Measurements from ENCODE around the gene NANP.
A peak's percentile ranks its signal among the peaks of the same experiment; 100 is the strongest.
"Not testable (repeated sequence)": the region's sequence is repeated elsewhere in the genome, so short reads cannot be mapped to it uniquely, and the experiment has no call there.

NANP gene, protein sequence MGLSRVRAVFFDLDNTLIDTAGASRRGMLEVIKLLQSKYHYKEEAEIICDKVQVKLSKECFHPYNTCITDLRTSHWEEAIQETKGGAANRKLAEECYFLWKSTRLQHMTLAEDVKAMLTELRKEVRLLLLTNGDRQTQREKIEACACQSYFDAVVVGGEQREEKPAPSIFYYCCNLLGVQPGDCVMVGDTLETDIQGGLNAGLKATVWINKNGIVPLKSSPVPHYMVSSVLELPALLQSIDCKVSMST

GRCh38 chr20:25623736-25624499 lies at the start of gene NANP:
Gene NANP, minus strand, starts transcription at chr20:25624014. Its CDS starts 66 bp downstream, at chr20:25623948.
- peak; percentile 91 for DNase-seq

DNA sequence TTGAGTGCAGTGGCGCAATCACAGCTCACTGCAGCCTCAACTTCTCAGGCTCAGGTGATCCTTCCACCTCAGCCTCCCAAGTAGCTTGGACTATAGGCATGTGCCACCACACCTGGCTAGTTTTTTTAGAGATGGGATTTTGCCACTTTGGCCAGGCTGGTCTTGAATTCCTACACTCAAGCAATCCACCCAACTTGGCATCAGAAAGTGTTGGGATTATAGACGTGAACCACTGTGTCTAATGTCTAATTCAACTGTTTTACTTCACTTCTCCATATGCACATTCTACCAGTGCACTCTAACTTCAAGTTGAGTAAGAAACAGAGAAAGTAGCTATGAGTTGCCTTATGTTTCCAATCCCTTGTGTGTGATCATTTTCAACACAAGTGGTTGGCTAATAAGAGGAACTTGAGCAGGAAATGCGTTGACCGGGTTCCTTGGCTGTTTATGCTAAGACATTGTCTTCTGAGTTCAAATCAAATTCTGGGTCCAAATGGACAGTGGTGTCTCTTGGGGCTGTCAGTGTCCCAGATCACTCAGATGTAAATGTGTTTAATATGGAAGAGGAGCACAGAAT lies 48.9 kb upstream of the NANP start:
- no peak for DNase-seq

DNA sequence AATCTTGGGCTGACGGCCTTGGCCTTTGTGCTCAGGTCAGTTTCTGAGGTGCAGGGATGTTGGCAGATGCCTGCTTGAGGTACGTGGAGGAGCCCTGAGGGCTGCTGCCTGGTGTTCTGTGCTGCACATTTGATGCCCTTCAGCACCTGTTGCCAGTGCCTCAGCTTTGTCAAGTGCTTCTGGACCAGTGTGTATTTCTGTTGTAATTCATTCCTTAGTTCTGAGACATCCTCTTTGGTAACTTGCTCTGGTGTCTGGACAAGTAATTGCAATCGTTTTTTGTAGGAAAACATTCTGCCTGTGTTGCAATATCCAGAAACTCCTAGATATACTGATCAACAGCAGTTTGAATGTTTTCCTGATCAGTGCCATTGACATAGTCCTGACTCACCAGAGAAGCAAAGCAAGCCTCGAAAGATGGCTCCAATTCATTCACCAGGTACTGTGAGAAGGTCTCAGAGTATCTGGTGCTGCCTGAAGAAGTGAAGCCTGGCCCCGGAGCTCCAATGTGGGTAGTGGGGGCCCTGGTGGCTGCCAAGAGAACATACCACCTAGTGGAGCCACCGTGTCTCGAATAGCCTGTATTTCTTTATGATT lies 46.1 kb upstream of the NANP start:
- DNase-seq: no peak

GRCh38 chr20:25668446-25668845 lies 44.6 kb upstream of the NANP start:
- no peak for DNase-seq

DNA sequence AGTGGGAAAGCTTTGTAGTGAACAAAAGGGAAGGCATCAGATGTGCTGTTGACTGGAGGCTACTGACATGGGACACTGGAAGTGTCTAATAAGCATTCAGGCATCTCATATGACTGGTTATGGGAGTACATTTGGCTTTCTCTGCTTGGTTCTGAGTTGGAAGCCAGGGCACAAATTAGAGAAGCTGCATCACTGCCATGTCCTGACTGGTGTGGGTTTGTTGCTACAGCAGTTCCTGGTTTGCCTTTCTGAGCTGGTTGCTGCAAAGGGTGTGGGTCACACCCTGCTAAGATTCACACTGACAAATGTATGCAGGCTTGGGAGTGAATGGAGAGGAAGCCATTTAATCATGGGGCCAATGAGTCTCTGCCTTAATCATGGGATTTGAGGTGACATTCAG lies 36.2 kb upstream of the NANP start:
- no peak for DNase-seq

DNA sequence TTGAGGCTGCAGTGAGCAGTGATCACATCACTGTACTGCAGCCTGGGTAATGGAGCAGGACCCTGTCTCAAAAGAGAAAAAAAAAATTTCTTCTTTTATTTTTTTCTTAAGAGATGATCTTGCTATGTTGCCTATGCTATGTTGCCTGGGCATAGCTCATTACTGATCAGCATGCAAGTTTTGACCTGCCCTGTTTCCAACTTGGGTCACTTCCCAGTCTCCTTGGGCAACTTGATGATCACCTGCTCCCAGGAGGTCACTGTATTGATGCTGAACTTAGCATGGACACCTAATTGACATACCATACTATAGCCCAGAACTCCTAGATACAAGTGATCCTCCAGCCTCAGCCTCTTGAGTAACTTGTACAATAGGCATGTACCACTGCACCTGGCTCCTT lies 30.7 kb upstream of the NANP start:
- no peak for DNase-seq

- not testable (repeated sequence) for DNase-seq
Observed at GRCh38 chr20:25652866-25653265, 29.1 kb upstream of the NANP start.

GRCh38 chr20:25644814-25645213 lies 21.0 kb upstream of the NANP start:
- DNase-seq: no peak

DNA sequence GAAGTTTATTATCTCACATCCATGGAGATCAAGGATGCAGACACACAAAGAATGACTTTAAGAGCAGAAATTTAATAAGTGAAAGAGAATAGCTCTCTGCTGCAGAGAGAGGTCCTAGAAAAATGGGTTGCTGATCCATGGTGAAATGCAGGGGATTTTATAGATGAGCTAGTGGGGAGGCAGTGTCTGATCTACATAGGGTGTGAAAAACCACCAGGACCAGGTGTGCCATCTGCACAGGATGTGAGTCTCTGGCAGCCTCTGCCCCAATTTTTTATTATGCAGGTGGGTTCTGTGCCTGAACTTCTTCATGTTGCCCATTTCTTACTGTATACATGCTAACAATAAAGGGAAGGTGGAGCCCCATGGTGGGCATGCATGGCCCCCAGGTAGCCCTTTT lies 19.9 kb upstream of the NANP start:
- DNase-seq: no peak

- no peak for DNase-seq
Observed at GRCh38 chr20:25637247-25637646, 13.4 kb upstream of the NANP start.

DNA sequence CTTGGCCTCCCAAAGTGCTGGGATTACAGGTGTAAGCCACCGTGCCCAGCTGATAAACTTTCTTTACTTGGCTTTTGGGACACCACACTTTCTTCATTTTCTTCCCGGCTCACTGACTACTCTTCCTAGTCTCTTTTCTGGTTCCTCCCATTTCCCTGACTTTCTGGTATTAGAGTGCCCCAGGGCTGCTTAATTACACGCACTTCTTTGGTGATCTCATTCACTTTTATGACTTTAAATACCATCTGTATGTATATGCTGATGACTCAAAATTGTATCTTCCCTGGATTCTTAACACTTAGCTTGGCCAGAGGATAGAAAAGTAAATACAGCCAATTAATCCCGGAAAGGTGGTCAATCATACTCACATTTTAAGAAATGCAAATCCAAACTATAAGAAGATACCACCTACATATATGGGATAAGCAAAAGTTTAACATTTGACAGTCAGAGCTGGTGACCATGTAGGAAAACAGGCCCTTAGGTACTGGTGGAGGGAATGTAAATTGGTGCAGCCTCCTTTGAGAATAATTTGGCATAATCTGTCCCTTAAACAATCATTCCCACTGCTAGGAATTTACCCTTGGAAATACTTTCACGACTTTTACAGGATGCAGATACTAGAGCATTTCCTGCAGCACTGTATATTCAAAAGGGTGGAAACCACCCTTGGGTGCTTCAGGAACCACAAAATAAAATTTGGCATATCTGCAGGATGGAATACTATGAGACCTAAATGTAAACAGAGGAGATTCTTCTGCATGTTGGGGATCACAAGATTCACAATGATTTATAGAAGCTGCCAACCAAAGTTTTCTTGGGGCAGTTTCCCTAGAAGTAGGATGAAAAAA lies 9.4 kb upstream of the NANP start:
- DNase-seq: no peak

DNA sequence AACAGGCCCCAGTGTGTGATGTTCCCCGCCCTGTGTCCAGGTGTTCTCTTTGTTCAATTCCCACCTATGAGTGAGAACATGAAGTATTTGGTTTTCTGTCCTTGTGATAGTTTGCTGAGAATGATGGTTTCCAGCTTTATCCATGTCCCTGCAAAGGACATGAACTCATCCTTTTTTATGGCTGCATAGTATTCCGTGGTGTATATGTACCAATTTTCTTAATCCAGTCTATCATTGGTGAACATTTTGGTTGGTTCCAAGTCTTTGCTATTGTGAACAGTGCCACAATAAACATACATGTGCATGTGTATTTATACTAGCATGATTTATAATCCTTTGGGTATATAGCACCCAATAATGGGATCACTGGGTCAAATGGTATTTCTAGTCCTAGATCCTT lies 6.8 kb upstream of the NANP start:
- not testable (repeated sequence) for DNase-seq

- DNase-seq: no peak
Observed at GRCh38 chr20:25629816-25630499, 6.1 kb upstream of the NANP start.

- no peak for DNase-seq
Observed at GRCh38 chr20:25626779-25627178, 3.0 kb upstream of the NANP start.

GRCh38 chr20:25624500-25624939 lies 706 bp upstream of the NANP start:
- no peak for DNase-seq

DNA sequence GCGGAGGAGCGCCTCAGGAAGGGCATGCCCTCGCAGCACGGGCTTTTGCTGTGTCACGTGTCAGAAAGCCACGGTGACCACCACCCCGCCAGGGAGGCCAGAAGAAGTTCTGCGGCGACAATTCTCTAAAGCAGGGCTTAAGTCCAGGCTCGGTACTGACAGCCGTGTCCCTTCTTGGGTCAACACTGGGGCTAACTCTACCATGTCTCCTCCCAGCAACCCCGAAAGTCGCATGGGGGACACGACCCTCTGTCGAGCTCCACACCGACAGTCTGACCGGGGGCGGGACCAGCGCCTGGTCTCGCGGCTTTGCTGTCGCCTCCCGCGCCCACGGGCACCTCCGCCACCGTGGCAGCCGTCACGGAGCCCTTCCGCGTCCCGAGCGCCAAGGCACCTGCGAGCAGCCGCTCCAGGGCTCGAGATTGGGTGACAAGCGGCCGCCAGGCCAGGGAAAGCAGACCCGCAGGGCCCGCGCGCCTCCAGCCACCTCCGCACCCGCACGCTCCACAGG lies 534 bp downstream of the NANP start:
- DNase-seq: no peak

DNA sequence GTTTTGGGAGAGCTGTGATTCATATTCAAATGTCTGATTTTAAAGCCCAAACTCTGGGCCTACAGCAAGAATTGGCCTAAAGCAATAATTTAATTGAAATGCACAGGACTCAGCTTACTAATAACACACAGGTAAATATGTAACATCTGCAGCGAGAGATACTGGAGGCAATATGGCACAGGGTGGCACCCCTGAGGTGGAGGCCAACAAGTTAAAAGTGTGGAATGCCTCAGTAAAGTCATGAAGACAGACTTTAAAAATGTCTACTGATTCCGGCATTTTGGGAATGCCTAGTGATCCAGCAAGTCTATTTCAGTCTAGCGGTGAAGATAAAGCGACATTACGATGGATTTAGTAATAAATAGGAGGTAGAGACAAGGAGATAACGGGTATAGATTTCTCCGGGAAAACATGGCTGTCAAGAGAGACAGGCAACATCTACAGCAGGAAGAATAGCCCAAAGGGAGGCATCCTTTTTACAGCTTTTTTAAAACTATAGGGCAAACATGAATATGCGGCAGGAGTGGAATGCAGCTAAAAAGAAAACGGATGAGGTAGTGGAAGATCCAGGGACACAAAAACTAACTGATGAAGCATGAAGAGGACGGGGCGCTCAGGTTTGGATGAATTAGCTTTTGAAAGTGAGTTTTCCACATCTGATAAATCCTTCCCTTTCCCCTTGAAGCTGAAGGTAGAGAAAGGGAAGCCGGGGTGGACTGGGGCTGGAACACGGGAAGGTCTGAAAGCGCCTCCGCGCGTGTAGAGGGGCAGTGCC lies 1.2 kb downstream of the NANP start:
- no peak for DNase-seq

DNA sequence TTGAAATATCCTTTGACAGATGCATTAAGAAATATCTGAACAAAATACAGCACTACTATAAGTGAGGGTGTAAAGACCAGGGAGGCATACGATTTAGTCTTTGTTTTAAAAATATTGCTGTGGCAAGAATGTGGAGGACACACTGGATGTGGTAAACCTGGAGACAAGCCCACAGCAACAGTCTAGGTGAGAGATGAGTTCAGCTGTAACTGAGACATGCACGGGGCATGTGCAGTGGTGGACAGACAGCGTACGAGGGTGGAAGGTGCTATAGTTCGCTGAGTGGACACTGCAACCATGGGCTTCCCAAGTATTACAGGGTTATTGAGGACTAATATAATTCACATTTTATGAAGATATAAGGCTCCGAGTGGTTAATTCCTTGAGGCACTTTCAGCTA lies 1.8 kb downstream of the NANP start:
- no peak for DNase-seq

DNA sequence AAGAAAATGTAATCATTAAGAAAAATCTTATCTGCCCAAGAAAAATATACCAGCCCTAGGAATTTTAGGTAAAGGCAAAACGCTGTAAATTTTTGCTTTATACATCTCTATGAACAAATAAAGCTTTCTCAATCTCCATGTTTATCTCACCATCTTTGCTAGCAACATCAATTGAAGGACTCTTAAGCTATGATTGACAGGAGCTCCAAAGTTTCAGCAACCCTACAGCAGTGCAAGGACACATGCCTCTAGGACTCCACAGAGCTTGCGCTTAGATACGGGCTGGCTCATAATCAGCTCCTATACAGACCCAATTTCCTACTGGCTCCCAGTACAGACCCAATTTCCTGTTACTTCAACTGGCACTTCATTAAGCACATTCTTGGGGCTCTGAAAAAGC lies 4.3 kb downstream of the NANP start:
- no peak for DNase-seq

- no peak for DNase-seq
Observed at GRCh38 chr20:25608774-25609173, 15.0 kb downstream of the NANP start.

- no peak for DNase-seq
Observed at GRCh38 chr20:25606094-25606695, 17.6 kb downstream of the NANP start.
